A549 treated with CORT108297 at 1 μM for 4 hours (cell line): Measurements from ENCODE around the gene JAM2. TPM values are rescaled to one million over a fixed set of nuclear protein-coding genes. Genes with fewer than 3 reads are reported as not detected.

Experiments used
- total RNA-seq: library from RNA; stranded (reverse); fragments of 200-300 nt; extraction: Qiagen RNA extraction; gene quantifications from 5 replicates; pipeline ENCODE4 v1.2.3, GENCODE V29; 2022

JAM2 gene
- 0.03 TPM in 1 of 5 replicates, not detected in the others for total RNA-seq

GRCh38 chr21:25638660-25639550, at the start of gene JAM2:
JAM2 (plus strand) TSS chr21:25639258; CDS start chr21:25639822, 564 bp downstream.

GRCh38 chr21:25607151-25608043, 31.7 kb upstream of the JAM2 start, which contains the start of gene MRPL39:
MRPL39 (minus strand) TSS chr21:25607481; CDS start chr21:25607475, 6 bp downstream.

GRCh38 chr21:25734904-25735645, 96.0 kb downstream of the JAM2 start, which contains the start of the genes ATP5PF and GABPA:
ATP5PF (minus strand) TSS chr21:25734904; CDS start chr21:25729794, 5,110 bp downstream.
GABPA (plus strand) TSS chr21:25734972; CDS start chr21:25741599, 6,627 bp downstream.

Other genes with a start within 250 kb of the JAM2 start
- gene MRPL39, start 31.8 kb upstream of the JAM2 start, total RNA-seq: 32.3 to 41.6 TPM (median 33.7 TPM) in 5 replicates
- gene ATP5PF, start 95.6 kb downstream of the JAM2 start, total RNA-seq: 201 to 246 TPM (median 217 TPM) in 5 replicates
- 5.3 to 7.6 TPM (median 7.1 TPM) in 5 replicates for gene GABPA, start 95.7 kb downstream of the JAM2 start, total RNA-seq